DOHH2 (cell line): ENCODE results near the gene STARD13.

ENCODE experiments used
- H3F3A ChIP-seq: fragments of 200-600 bp; sonication (generic), shearing (Covaris generic); 2 replicates; pipeline ENCODE4 v1.6.0; 2016; ENCODE audit warnings: antibody characterized with exemption, mild to moderate bottlenecking; ENCODE audit not compliant: control insufficient read depth, insufficient read depth
- H3K27ac ChIP-seq: fragments of 200-600 bp; sonication (generic); 2 replicates; pipeline ENCODE4 v1.5.1; 2014; ENCODE audit warnings: low read depth, mild to moderate bottlenecking, low read length, moderate library complexity
- H3K27me3 ChIP-seq: fragments of 200-600 bp; sonication (generic); 2 replicates; pipeline ENCODE4 v1.6.1; 2014; ENCODE audit warnings: mild to moderate bottlenecking, low read length, mixed read lengths; ENCODE audit not compliant: control insufficient read depth
- H3K36me3 ChIP-seq: fragments of 200-600 bp; sonication (generic); 2 replicates; pipeline ENCODE4 v1.6.1; 2014; ENCODE audit warnings: mild to moderate bottlenecking, low read length, moderate library complexity, mixed read lengths; ENCODE audit not compliant: control insufficient read depth
- H3K4me1 ChIP-seq: fragments of 200-600 bp; sonication (generic); 2 replicates; pipeline ENCODE4 v1.6.1; 2014; ENCODE audit warnings: mild to moderate bottlenecking, low read length, mixed read lengths; ENCODE audit not compliant: control insufficient read depth
- H3K4me2 ChIP-seq: fragments of 200-600 bp; sonication (generic); 2 replicates; pipeline ENCODE4 v1.6.0; 2014; ENCODE audit warnings: mild to moderate bottlenecking, low read length, moderate library complexity
- H3K4me3 ChIP-seq: fragments of 200-600 bp; sonication (generic); 2 replicates; pipeline ENCODE4 v1.5.1; 2014; ENCODE audit warnings: mild to moderate bottlenecking, low read length, mixed read lengths
- H3K79me2 ChIP-seq: fragments of 200-600 bp; sonication (generic); 2 replicates; pipeline ENCODE4 v1.6.1; 2014; ENCODE audit warnings: mild to moderate bottlenecking, low read length, mixed read lengths; ENCODE audit not compliant: control insufficient read depth
- H3K9me2 ChIP-seq: fragments of 200-600 bp; sonication (generic); replicated peaks from 2 replicates; pipeline ENCODE4 v1.6.1; 2014; ENCODE audit warnings: mild to moderate bottlenecking, low read length, mixed read lengths; ENCODE audit not compliant: control insufficient read depth
- H3K9me3 ChIP-seq: fragments of 200-600 bp; sonication (generic); 2 replicates; pipeline ENCODE4 v1.6.1; 2014; ENCODE audit warnings: antibody characterized with exemption, low read length, mixed read lengths; ENCODE audit not compliant: control insufficient read depth, insufficient read depth
- H4K20me1 ChIP-seq: fragments of 200-600 bp; sonication (generic); 2 replicates; pipeline ENCODE4 v1.6.0; 2014; ENCODE audit warnings: low read depth, mild to moderate bottlenecking, antibody characterized with exemption, low read length, moderate library complexity; ENCODE audit not compliant: control insufficient read depth, insufficient read depth
- EZH2phosphoT487 ChIP-seq: fragments of 200-600 bp; sonication (generic); IDR thresholded peaks from 2 replicates; pipeline ENCODE4 v1.6.1; 2017; ENCODE audit warnings: borderline replicate concordance, mild to moderate bottlenecking, antibody characterized with exemption, low read length, moderate library complexity, mixed read lengths
- TF ChIP-seq, protein P1 (sequence below): fragments of 200-600 bp; sonication (generic); IDR thresholded peaks from one replicate; pipeline ENCODE4 v1.5.1; 2014; ENCODE audit warnings: antibody characterized with exemption, mild to moderate bottlenecking, low read depth, low read length; ENCODE audit not compliant: poor library complexity, severe bottlenecking

The STARD13 gene

GRCh38 chr13:33321686-33322542, 36.4 kb upstream of the STARD13 start:
- H3K9me2 ChIP-seq: no peaks in the 10 kb centered on the region
- no peak overlapping the region for H3K4me2 ChIP-seq
- no peaks in the 10 kb centered on the region for H3K27me3 ChIP-seq
- H3K79me2 ChIP-seq: no peaks in the 10 kb centered on the region
- H3F3A ChIP-seq: no peaks in the 10 kb centered on the region
- no peaks in the 10 kb centered on the region for H3K36me3 ChIP-seq
- no peaks in the 10 kb centered on the region for H3K9me3 ChIP-seq
- no peaks in the 10 kb centered on the region for H3K4me1 ChIP-seq
- no peaks in the 10 kb centered on the region for H4K20me1 ChIP-seq
- H3K4me3 ChIP-seq: no peak overlapping the region
- TF ChIP-seq EZH2phosphoT487: no peak
- TF ChIP-seq, protein P1, sequence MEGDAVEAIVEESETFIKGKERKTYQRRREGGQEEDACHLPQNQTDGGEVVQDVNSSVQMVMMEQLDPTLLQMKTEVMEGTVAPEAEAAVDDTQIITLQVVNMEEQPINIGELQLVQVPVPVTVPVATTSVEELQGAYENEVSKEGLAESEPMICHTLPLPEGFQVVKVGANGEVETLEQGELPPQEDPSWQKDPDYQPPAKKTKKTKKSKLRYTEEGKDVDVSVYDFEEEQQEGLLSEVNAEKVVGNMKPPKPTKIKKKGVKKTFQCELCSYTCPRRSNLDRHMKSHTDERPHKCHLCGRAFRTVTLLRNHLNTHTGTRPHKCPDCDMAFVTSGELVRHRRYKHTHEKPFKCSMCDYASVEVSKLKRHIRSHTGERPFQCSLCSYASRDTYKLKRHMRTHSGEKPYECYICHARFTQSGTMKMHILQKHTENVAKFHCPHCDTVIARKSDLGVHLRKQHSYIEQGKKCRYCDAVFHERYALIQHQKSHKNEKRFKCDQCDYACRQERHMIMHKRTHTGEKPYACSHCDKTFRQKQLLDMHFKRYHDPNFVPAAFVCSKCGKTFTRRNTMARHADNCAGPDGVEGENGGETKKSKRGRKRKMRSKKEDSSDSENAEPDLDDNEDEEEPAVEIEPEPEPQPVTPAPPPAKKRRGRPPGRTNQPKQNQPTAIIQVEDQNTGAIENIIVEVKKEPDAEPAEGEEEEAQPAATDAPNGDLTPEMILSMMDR: no peak
- H3K27ac ChIP-seq: no peak overlapping the region

DNA sequence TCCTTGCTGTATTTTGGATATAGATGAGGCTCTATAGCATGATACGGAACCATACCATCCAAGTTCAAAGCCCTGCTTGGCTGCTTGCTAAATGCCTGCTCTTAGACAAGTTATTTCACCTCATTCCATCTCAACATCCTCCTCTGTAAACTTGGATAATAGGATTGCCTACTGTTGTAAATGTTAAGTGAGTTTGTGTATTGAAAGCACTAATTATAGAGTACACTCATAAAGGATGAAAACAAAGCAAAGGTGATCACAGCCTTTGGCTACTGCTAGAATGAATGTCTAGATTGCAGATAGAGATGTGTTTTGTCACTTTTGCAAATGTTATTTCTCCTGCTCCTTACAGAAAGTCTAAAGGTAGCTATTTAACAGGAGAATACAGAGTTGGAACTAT, 34.3 kb upstream of the STARD13 start:
- H3F3A ChIP-seq: no peaks in the 10 kb centered on the region
- H3K36me3 ChIP-seq: no peaks in the 10 kb centered on the region
- H3K27me3 ChIP-seq: no peaks in the 10 kb centered on the region
- no peak overlapping the region for H3K4me2 ChIP-seq
- no peak overlapping the region for H3K27ac ChIP-seq
- TF ChIP-seq EZH2phosphoT487: no peak
- TF ChIP-seq, protein P1: no peak
- H4K20me1 ChIP-seq: no peaks in the 10 kb centered on the region
- H3K79me2 ChIP-seq: no peaks in the 10 kb centered on the region
- no peaks in the 10 kb centered on the region for H3K9me3 ChIP-seq
- no peaks in the 10 kb centered on the region for H3K4me1 ChIP-seq
- H3K4me3 ChIP-seq: no peak overlapping the region
- H3K9me2 ChIP-seq: no peaks in the 10 kb centered on the region

- Histone ChIP-seq H3K27me3 (no peaks in the 10 kb centered on the region), H3F3A (no peaks in the 10 kb centered on the region), H4K20me1 (no peaks in the 10 kb centered on the region), H3K4me1 (no peaks in the 10 kb centered on the region), H3K9me3 (no peaks in the 10 kb centered on the region), H3K36me3 (no peaks in the 10 kb centered on the region), H3K79me2 (no peaks in the 10 kb centered on the region), H3K4me2 (no peak overlapping the region), H3K9me2 (no peaks in the 10 kb centered on the region), H3K4me3 (no peak overlapping the region), H3K27ac (no peak overlapping the region)
- TF ChIP-seq, protein P1: no peak
- TF ChIP-seq EZH2phosphoT487: no peak
Measured at GRCh38 chr13:33318744-33319143, 33.2 kb upstream of the STARD13 start.
